SK-N-SH (cell line): ENCODE data around the gene SLC30A3.

Experiments used
- CTCF ChIP-seq: fragments of 200-600 bp; sonication (generic); IDR thresholded peaks from 2 replicates; pipeline ENCODE4 v1.6.1; 2017; ENCODE audit warnings: antibody characterized with exemption, mild to moderate bottlenecking, moderate library complexity
- EP300 ChIP-seq, 2 experiments: IDR thresholded peaks; 2 replicates each; pipeline versions ENCODE4 v1.4.0 to v1.6.1; 2012; ENCODE audit warnings: borderline replicate concordance in 1 of 2, low read depth in 1 of 2, low read length in 1 of 2
- GABPA ChIP-seq: IDR thresholded peaks from 2 replicates; pipeline ENCODE4 v1.4.0; 2012; ENCODE audit warnings: low read depth, mild to moderate bottlenecking
- GATA2 ChIP-seq: sonication (generic); formaldehyde crosslinking; IDR thresholded peaks from 2 replicates; pipeline ENCODE4 v1.5.0; 2020; ENCODE audit warnings: mild to moderate bottlenecking, missing genetic modification reagents
- MAX ChIP-seq: IDR thresholded peaks from 2 replicates; pipeline ENCODE4 v1.4.0; 2012; ENCODE audit warnings: low read depth
- POLR2AphosphoS5 ChIP-seq: IDR thresholded peaks from 2 replicates; pipeline ENCODE4 v1.6.1; 2012; ENCODE audit warnings: low read depth, low read length
- RCOR1 ChIP-seq: fragments of 150-350 bp; IDR thresholded peaks from 2 replicates; pipeline ENCODE4 v1.6.1; 2017; ENCODE audit warnings: antibody characterized with exemption, low read length
- TAF1 ChIP-seq: IDR thresholded peaks from 2 replicates; pipeline ENCODE4 v1.6.1; 2012; ENCODE audit warnings: low read depth, mild to moderate bottlenecking, low read length, moderate library complexity, borderline replicate concordance

DNA sequence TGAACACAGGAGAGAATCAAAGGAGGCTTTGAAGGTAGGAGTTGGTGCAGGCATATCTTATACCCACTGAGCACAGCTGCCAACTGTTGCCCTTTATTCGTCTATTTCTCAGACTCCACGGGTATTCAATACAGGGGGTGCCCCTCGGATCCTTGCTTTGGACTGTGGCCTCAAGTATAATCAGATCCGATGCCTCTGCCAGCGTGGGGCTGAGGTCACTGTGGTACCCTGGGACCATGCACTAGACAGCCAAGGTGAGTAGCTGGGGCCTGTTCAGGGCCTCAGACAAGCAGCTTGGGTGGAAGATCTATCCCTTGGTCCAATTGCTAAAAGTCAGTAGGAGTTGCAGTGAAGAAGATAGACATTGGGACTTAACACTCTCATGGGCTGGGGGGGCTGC is 40.4 kb downstream of the SLC30A3 start:
- TF ChIP-seq GATA2 (CRISPR knock-in tag), result no peak
- no peak for TF ChIP-seq CTCF
- TF ChIP-seq EP300 (IDR thresholded peaks at IDR 0.05; ENCODE audit: borderline replicate concordance in 1 of 2, low read depth in 1 of 2, low read length in 1 of 2), result no peak
- no peak for TF ChIP-seq TAF1
- TF ChIP-seq RCOR1, result no peak
- no peak for TF ChIP-seq GABPA
- TF ChIP-seq MAX, result no peak
- no peak for TF ChIP-seq POLR2AphosphoS5
